DOHH2 (cell line): Measurements from ENCODE around the gene VPS37D.

ENCODE experiments used
- H3F3A ChIP-seq: fragments of 200-600 bp; sonication (generic), shearing (Covaris generic); 2 replicates; pipeline ENCODE4 v1.6.0; 2016; ENCODE audit warnings: antibody characterized with exemption, mild to moderate bottlenecking; ENCODE audit not compliant: control insufficient read depth, insufficient read depth
- H3K27ac ChIP-seq: fragments of 200-600 bp; sonication (generic); 2 replicates; pipeline ENCODE4 v1.5.1; 2014; ENCODE audit warnings: low read depth, mild to moderate bottlenecking, low read length, moderate library complexity
- H3K27me3 ChIP-seq: fragments of 200-600 bp; sonication (generic); 2 replicates; pipeline ENCODE4 v1.6.1; 2014; ENCODE audit warnings: mild to moderate bottlenecking, low read length, mixed read lengths; ENCODE audit not compliant: control insufficient read depth
- H3K36me3 ChIP-seq: fragments of 200-600 bp; sonication (generic); 2 replicates; pipeline ENCODE4 v1.6.1; 2014; ENCODE audit warnings: mild to moderate bottlenecking, low read length, moderate library complexity, mixed read lengths; ENCODE audit not compliant: control insufficient read depth
- H3K4me1 ChIP-seq: fragments of 200-600 bp; sonication (generic); 2 replicates; pipeline ENCODE4 v1.6.1; 2014; ENCODE audit warnings: mild to moderate bottlenecking, low read length, mixed read lengths; ENCODE audit not compliant: control insufficient read depth
- H3K4me2 ChIP-seq: fragments of 200-600 bp; sonication (generic); 2 replicates; pipeline ENCODE4 v1.6.0; 2014; ENCODE audit warnings: mild to moderate bottlenecking, low read length, moderate library complexity
- H3K4me3 ChIP-seq: fragments of 200-600 bp; sonication (generic); 2 replicates; pipeline ENCODE4 v1.5.1; 2014; ENCODE audit warnings: mild to moderate bottlenecking, low read length, mixed read lengths
- H3K79me2 ChIP-seq: fragments of 200-600 bp; sonication (generic); 2 replicates; pipeline ENCODE4 v1.6.1; 2014; ENCODE audit warnings: mild to moderate bottlenecking, low read length, mixed read lengths; ENCODE audit not compliant: control insufficient read depth
- H3K9me2 ChIP-seq: fragments of 200-600 bp; sonication (generic); replicated peaks from 2 replicates; pipeline ENCODE4 v1.6.1; 2014; ENCODE audit warnings: mild to moderate bottlenecking, low read length, mixed read lengths; ENCODE audit not compliant: control insufficient read depth
- H3K9me3 ChIP-seq: fragments of 200-600 bp; sonication (generic); 2 replicates; pipeline ENCODE4 v1.6.1; 2014; ENCODE audit warnings: antibody characterized with exemption, low read length, mixed read lengths; ENCODE audit not compliant: control insufficient read depth, insufficient read depth
- H4K20me1 ChIP-seq: fragments of 200-600 bp; sonication (generic); 2 replicates; pipeline ENCODE4 v1.6.0; 2014; ENCODE audit warnings: low read depth, mild to moderate bottlenecking, antibody characterized with exemption, low read length, moderate library complexity; ENCODE audit not compliant: control insufficient read depth, insufficient read depth
- CTCF ChIP-seq: fragments of 200-600 bp; sonication (generic); IDR thresholded peaks from one replicate; pipeline ENCODE4 v1.5.1; 2014; ENCODE audit warnings: antibody characterized with exemption, mild to moderate bottlenecking, low read depth, low read length; ENCODE audit not compliant: poor library complexity, severe bottlenecking
- EZH2phosphoT487 ChIP-seq: fragments of 200-600 bp; sonication (generic); IDR thresholded peaks from 2 replicates; pipeline ENCODE4 v1.6.1; 2017; ENCODE audit warnings: borderline replicate concordance, mild to moderate bottlenecking, antibody characterized with exemption, low read length, moderate library complexity, mixed read lengths

VPS37D gene

GRCh38 chr7:73622527-73622908, 45.1 kb upstream of the VPS37D start:
- Histone ChIP-seq H3K36me3 (no peaks in the 10 kb centered on the region), H3F3A (no peaks in the 10 kb centered on the region), H3K9me2 (no peaks in the 10 kb centered on the region), H3K9me3 (no peaks in the 10 kb centered on the region), H3K4me1 (no peaks in the 10 kb centered on the region), H3K27me3 (peaks cover 14% of the 10 kb centered on the region), H3K4me2 (no peak overlapping the region), H3K4me3 (no peak overlapping the region), H4K20me1 (no peaks in the 10 kb centered on the region), H3K79me2 (no peaks in the 10 kb centered on the region), H3K27ac (no peak overlapping the region)
- TF ChIP-seq CTCF (no peak), EZH2phosphoT487 (no peak)

- Histone ChIP-seq H3K9me2 (no peaks in the 10 kb centered on the region), H3K4me2 (no peak overlapping the region), H3K36me3 (no peaks in the 10 kb centered on the region), H3K4me1 (no peaks in the 10 kb centered on the region), H4K20me1 (no peaks in the 10 kb centered on the region), H3K4me3 (no peak overlapping the region), H3K27ac (no peak overlapping the region), H3K79me2 (no peaks in the 10 kb centered on the region), H3K9me3 (no peaks in the 10 kb centered on the region), H3K27me3 (peaks cover 21% of the 10 kb centered on the region), H3F3A (no peaks in the 10 kb centered on the region)
- no peak for TF ChIP-seq EZH2phosphoT487
These were observed 44.5 kb upstream of the VPS37D start for GRCh38 chr7:73622909-73623797.

- H3K4me2 ChIP-seq: no peak within 1 kb of the TSS
- H3K79me2 ChIP-seq: no peaks in the 10 kb centered on the region
- TF ChIP-seq CTCF (no peak), EZH2phosphoT487 (no peak)
- peaks cover 27% of the 10 kb centered on the region for H3K27me3 ChIP-seq
- no peaks in the 10 kb centered on the region for H3K9me3 ChIP-seq
- no peak within 1 kb of the TSS for H3K27ac ChIP-seq
- H3K9me2 ChIP-seq: no peaks in the 10 kb centered on the region
- H3K36me3 ChIP-seq: no peaks in the 10 kb centered on the region
- no peaks in the 10 kb centered on the region for H4K20me1 ChIP-seq
- no peak within 1 kb of the TSS for H3K4me3 ChIP-seq
- no peaks in the 10 kb centered on the region for H3F3A ChIP-seq
- no peaks in the 10 kb centered on the region for H3K4me1 ChIP-seq
These were observed 43.6 kb upstream of the VPS37D start, which contains the start of gene MLXIPL for GRCh38 chr7:73623798-73624668. MLXIPL (minus strand) TSS chr7:73624522; CDS start chr7:73624492, 30 bp downstream.
